ENCODE results near the gene PPP1R1C.

DNA sequence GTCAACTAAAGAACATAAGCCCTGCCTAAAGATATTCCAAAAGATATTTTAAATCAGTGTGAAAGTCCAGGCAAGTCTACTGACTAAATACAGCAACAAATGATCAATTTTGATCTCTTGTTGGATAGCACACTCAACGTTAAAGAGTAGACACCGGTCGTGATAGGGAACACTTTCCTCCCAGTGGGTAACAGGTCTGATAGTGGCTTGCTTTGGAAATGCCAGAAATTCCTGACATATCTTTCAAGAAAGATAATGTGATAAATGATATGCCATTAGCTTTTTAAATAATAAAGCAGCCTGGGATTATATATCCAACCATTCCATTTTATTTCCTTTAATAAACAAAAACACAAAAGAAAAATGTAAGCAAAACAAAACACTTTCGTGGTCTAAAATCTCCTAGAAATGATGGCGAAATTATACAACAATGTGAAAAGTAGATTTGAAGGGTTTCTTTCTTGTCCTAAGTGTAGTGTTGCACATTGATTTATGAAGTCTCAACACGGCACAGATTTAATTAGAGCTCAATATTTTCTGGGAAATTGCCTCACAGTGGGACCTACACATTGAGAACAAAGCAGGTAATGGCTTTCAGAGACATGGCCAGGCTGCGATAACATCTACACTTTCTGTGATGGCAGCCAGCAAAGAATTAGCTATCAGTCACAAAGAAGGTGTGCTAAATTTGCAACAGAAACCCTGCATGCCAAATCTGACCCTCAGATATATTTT lies 158.6 kb downstream of the PPP1R1C start:
- TF ChIP-seq, protein P1, sequence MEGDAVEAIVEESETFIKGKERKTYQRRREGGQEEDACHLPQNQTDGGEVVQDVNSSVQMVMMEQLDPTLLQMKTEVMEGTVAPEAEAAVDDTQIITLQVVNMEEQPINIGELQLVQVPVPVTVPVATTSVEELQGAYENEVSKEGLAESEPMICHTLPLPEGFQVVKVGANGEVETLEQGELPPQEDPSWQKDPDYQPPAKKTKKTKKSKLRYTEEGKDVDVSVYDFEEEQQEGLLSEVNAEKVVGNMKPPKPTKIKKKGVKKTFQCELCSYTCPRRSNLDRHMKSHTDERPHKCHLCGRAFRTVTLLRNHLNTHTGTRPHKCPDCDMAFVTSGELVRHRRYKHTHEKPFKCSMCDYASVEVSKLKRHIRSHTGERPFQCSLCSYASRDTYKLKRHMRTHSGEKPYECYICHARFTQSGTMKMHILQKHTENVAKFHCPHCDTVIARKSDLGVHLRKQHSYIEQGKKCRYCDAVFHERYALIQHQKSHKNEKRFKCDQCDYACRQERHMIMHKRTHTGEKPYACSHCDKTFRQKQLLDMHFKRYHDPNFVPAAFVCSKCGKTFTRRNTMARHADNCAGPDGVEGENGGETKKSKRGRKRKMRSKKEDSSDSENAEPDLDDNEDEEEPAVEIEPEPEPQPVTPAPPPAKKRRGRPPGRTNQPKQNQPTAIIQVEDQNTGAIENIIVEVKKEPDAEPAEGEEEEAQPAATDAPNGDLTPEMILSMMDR (IDR thresholded peaks at IDR 0.05; ENCODE audit: insufficient read depth, low read depth, low read length): no peak
- TF ChIP-seq EZH2 (IDR thresholded peaks at IDR 0.05; ENCODE audit: insufficient read depth, low read length): no peak
